Measurements from ENCODE around the gene B3GNT9.
"Not testable (repeated sequence)": the region's sequence is repeated elsewhere in the genome, so short reads cannot be mapped to it uniquely, and the experiment has no call there.

Gene B3GNT9

GRCh38 chr16:67129422-67129821 lies 21.4 kb downstream of the B3GNT9 start:
- Histone ChIP-seq H3K4me3 (ENCODE audit: low read length in 2 of 2) (no peak overlapping the region), H3K36me3 (ENCODE audit: control insufficient read depth in 2 of 2, insufficient read depth in 2 of 2, low read length in 2 of 2) (peaks cover 20 to 43% of the 10 kb centered on the region in 2 donors), H3K4me1 (ENCODE audit: control insufficient read depth, insufficient read depth, low read length) (no peaks in the 10 kb centered on the region)

GRCh38 chr16:67128887-67129286 lies 21.9 kb downstream of the B3GNT9 start:
- Histone ChIP-seq H3K4me1 (ENCODE audit: control insufficient read depth, insufficient read depth, low read length) (no peaks in the 10 kb centered on the region), H3K4me3 (ENCODE audit: low read length in 2 of 2) (no peak overlapping the region), H3K36me3 (ENCODE audit: control insufficient read depth in 2 of 2, insufficient read depth in 2 of 2, low read length in 2 of 2) (peaks cover 19 to 42% of the 10 kb centered on the region in 2 donors), H3K9ac (ENCODE audit: low read length in 2 of 2) (no peak overlapping the region), H3K9me3 (ENCODE audit: control insufficient read depth in 2 of 2, low read length in 2 of 2) (no peaks in the 10 kb centered on the region), H3K27me3 (ENCODE audit: control insufficient read depth in 1 of 2, insufficient read depth in 2 of 2, low read length in 2 of 2) (no peaks in the 10 kb centered on the region), H3K27ac (ENCODE audit: low read length) (no peak overlapping the region)

More at GRCh38 chr16:67129422-67129821, 21.4 kb downstream of the B3GNT9 start:
- no peaks in the 10 kb centered on the region for H3K27me3 ChIP-seq (ENCODE audit: control insufficient read depth in 1 of 2, insufficient read depth in 2 of 2, low read length in 2 of 2)
- no peaks in the 10 kb centered on the region for H3K9me3 ChIP-seq (ENCODE audit: control insufficient read depth in 2 of 2, low read length in 2 of 2)
- H3K9ac ChIP-seq (ENCODE audit: low read length in 2 of 2): no peak overlapping the region
- H3K27ac ChIP-seq (ENCODE audit: low read length): no peak overlapping the region

GRCh38 chr16:67128417-67128816 lies 22.4 kb downstream of the B3GNT9 start:
- Histone ChIP-seq H3K36me3 (ENCODE audit: control insufficient read depth in 2 of 2, insufficient read depth in 2 of 2, low read length in 2 of 2) (peaks cover 18 to 44% of the 10 kb centered on the region in 2 donors), H3K27ac (ENCODE audit: low read length) (no peak overlapping the region), H3K4me3 (ENCODE audit: low read length in 2 of 2) (no peak overlapping the region), H3K9me3 (ENCODE audit: control insufficient read depth in 2 of 2, low read length in 2 of 2) (no peaks in the 10 kb centered on the region), H3K4me1 (ENCODE audit: control insufficient read depth, insufficient read depth, low read length) (no peaks in the 10 kb centered on the region), H3K9ac (ENCODE audit: low read length in 2 of 2) (no peak overlapping the region), H3K27me3 (ENCODE audit: control insufficient read depth in 1 of 2, insufficient read depth in 2 of 2, low read length in 2 of 2) (no peaks in the 10 kb centered on the region)

- H3K4me1 ChIP-seq (ENCODE audit: control insufficient read depth, insufficient read depth, low read length); H3K27me3 ChIP-seq (ENCODE audit: control insufficient read depth in 1 of 2, insufficient read depth in 2 of 2, low read length in 2 of 2); H3K4me3 ChIP-seq (ENCODE audit: low read length in 2 of 2); H3K27ac ChIP-seq (ENCODE audit: low read length); H3K9ac ChIP-seq (ENCODE audit: low read length in 2 of 2); H3K9me3 ChIP-seq (ENCODE audit: control insufficient read depth in 2 of 2, low read length in 2 of 2): not testable (repeated sequence)
- H3K36me3 ChIP-seq (ENCODE audit: control insufficient read depth in 2 of 2, insufficient read depth in 2 of 2, low read length in 2 of 2): peaks cover 23 to 30% of the 10 kb centered on the region in 2 donors
These were observed 28.0 kb downstream of the B3GNT9 start for GRCh38 chr16:67122799-67123198.

GRCh38 chr16:67120025-67120424 lies 30.8 kb downstream of the B3GNT9 start:
- Histone ChIP-seq H3K27me3 (ENCODE audit: control insufficient read depth in 1 of 2, insufficient read depth in 2 of 2, low read length in 2 of 2) (no peaks in the 10 kb centered on the region), H3K4me3 (ENCODE audit: low read length in 2 of 2) (no peak overlapping the region), H3K36me3 (ENCODE audit: control insufficient read depth in 2 of 2, insufficient read depth in 2 of 2, low read length in 2 of 2) (peaks cover 23% of the 10 kb centered on the region in 2 donors), H3K27ac (ENCODE audit: low read length) (no peak overlapping the region), H3K9me3 (ENCODE audit: control insufficient read depth in 2 of 2, low read length in 2 of 2) (no peaks in the 10 kb centered on the region), H3K4me1 (ENCODE audit: control insufficient read depth, insufficient read depth, low read length) (no peaks in the 10 kb centered on the region), H3K9ac (ENCODE audit: low read length in 2 of 2) (no peak overlapping the region)

GRCh38 chr16:67117716-67118115 lies 33.1 kb downstream of the B3GNT9 start:
- Histone ChIP-seq H3K27ac (ENCODE audit: low read length) (no peak overlapping the region), H3K9me3 (ENCODE audit: control insufficient read depth in 2 of 2, low read length in 2 of 2) (no peaks in the 10 kb centered on the region)

GRCh38 chr16:67116388-67117311 lies 34.1 kb downstream of the B3GNT9 start:
- Histone ChIP-seq H3K4me1 (ENCODE audit: control insufficient read depth, insufficient read depth, low read length) (no peaks in the 10 kb centered on the region), H3K27ac (ENCODE audit: low read length) (no peak overlapping the region), H3K9me3 (ENCODE audit: control insufficient read depth in 2 of 2, low read length in 2 of 2) (no peaks in the 10 kb centered on the region), H3K4me3 (ENCODE audit: low read length in 2 of 2) (no peak overlapping the region), H3K9ac (ENCODE audit: low read length in 2 of 2) (no peak overlapping the region), H3K27me3 (ENCODE audit: control insufficient read depth in 1 of 2, insufficient read depth in 2 of 2, low read length in 2 of 2) (no peaks in the 10 kb centered on the region), H3K36me3 (ENCODE audit: control insufficient read depth in 2 of 2, insufficient read depth in 2 of 2, low read length in 2 of 2) (peaks cover 10 to 11% of the 10 kb centered on the region in 2 donors)

More at GRCh38 chr16:67117716-67118115, 33.1 kb downstream of the B3GNT9 start:
- H3K4me1 ChIP-seq (ENCODE audit: control insufficient read depth, insufficient read depth, low read length): no peaks in the 10 kb centered on the region
- H3K9ac ChIP-seq (ENCODE audit: low read length in 2 of 2): no peak overlapping the region
- no peak overlapping the region for H3K4me3 ChIP-seq (ENCODE audit: low read length in 2 of 2)
- H3K27me3 ChIP-seq (ENCODE audit: control insufficient read depth in 1 of 2, insufficient read depth in 2 of 2, low read length in 2 of 2): no peaks in the 10 kb centered on the region
- peaks cover 15% of the 10 kb centered on the region in 2 donors for H3K36me3 ChIP-seq (ENCODE audit: control insufficient read depth in 2 of 2, insufficient read depth in 2 of 2, low read length in 2 of 2)

GRCh38 chr16:67115639-67116038 lies 35.2 kb downstream of the B3GNT9 start:
- Histone ChIP-seq H3K27ac (ENCODE audit: low read length) (no peak overlapping the region), H3K4me1 (ENCODE audit: control insufficient read depth, insufficient read depth, low read length) (peaks cover 8% of the 10 kb centered on the region), H3K9me3 (ENCODE audit: control insufficient read depth in 2 of 2, low read length in 2 of 2) (no peaks in the 10 kb centered on the region), H3K4me3 (ENCODE audit: low read length in 2 of 2) (no peak overlapping the region), H3K36me3 (ENCODE audit: control insufficient read depth in 2 of 2, insufficient read depth in 2 of 2, low read length in 2 of 2) (peaks cover 7 to 8% of the 10 kb centered on the region in 2 donors), H3K27me3 (ENCODE audit: control insufficient read depth in 1 of 2, insufficient read depth in 2 of 2, low read length in 2 of 2) (no peaks in the 10 kb centered on the region), H3K9ac (ENCODE audit: low read length in 2 of 2) (no peak overlapping the region)

- H3K4me3 ChIP-seq (ENCODE audit: low read length in 2 of 2): no peak overlapping the region
- no peaks in the 10 kb centered on the region for H3K9me3 ChIP-seq (ENCODE audit: control insufficient read depth in 2 of 2, low read length in 2 of 2)
- H3K9ac ChIP-seq (ENCODE audit: low read length in 2 of 2): no peak overlapping the region
- H3K27ac ChIP-seq (ENCODE audit: low read length): no peak overlapping the region
- no peaks in the 10 kb centered on the region for H3K27me3 ChIP-seq (ENCODE audit: control insufficient read depth in 1 of 2, insufficient read depth in 2 of 2, low read length in 2 of 2)
- peaks cover 15% of the 10 kb centered on the region for H3K4me1 ChIP-seq (ENCODE audit: control insufficient read depth, insufficient read depth, low read length)
- no peaks in the 10 kb centered on the region for H3K36me3 ChIP-seq (ENCODE audit: control insufficient read depth in 2 of 2, insufficient read depth in 2 of 2, low read length in 2 of 2)
These were observed 36.0 kb downstream of the B3GNT9 start for GRCh38 chr16:67114793-67115192.

- no peaks in the 10 kb centered on the region for H3K36me3 ChIP-seq (ENCODE audit: control insufficient read depth in 2 of 2, insufficient read depth in 2 of 2, low read length in 2 of 2)
- H3K9ac ChIP-seq (ENCODE audit: low read length in 2 of 2): peak overlapping the region in 1 of 2 donors; percentile 1
- no peaks in the 10 kb centered on the region for H3K27me3 ChIP-seq (ENCODE audit: control insufficient read depth in 1 of 2, insufficient read depth in 2 of 2, low read length in 2 of 2)
- no peaks in the 10 kb centered on the region for H3K9me3 ChIP-seq (ENCODE audit: control insufficient read depth in 2 of 2, low read length in 2 of 2)
- no peak overlapping the region for H3K27ac ChIP-seq (ENCODE audit: low read length)
- H3K4me3 ChIP-seq (ENCODE audit: low read length in 2 of 2): no peak overlapping the region
- H3K4me1 ChIP-seq (ENCODE audit: control insufficient read depth, insufficient read depth, low read length): peaks cover 24% of the 10 kb centered on the region
These were observed 38.0 kb downstream of the B3GNT9 start for GRCh38 chr16:67112591-67113399.
